CD4-positive, alpha-beta T cell treated with Interleukin-6 at 100 ng/mL for 8 hours (primary cell): ENCODE results near the gene BBIP1.

Experiments
- DNase-seq: peaks from one replicate; pipeline ENCODE4 v3.0.0-alpha.2; 2020; ENCODE audit warnings: mixed read lengths, low spot score

BBIP1 gene, protein sequence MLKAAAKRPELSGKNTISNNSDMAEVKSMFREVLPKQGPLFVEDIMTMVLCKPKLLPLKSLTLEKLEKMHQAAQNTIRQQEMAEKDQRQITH

DNA sequence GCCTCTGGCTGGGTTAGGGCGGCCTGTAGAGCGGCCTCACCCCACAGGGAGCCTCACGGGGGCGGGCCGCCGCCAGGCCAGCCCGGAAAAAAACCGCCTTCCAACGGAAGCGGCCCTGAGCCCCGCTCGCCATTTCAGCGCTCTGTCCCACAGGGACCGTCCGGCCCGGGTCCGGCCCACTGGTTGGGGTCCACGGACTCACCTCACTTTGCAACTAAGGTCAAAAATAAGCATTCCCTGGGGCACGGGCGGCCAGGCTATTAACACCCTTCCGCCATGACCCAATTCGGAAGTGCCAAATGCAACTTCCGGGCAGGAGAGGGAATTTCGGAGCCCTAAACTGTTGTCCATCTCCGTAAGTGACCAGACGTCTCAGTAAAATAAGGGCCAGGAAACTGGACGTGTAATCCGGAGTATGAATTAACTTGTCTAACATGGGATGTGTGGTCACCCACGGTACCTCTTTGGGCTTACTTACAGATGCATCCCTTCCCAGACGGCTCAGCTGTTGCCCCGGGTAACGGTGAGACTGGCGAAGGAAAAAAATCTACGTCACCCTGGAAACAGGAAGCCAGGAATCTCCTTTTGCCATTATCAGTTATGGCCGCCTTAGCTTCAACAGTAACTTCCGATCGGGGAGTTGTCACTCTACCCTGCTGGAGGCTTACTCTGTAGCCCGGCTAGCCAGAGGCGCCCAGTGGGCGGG is at the start of gene BBIP1:
Gene BBIP1, minus strand, starts transcription at position 538 of the 706 bp plus-strand sequence. CDS start 1,023 bp downstream, outside the sequence.
- no peak for DNase-seq

DNA sequence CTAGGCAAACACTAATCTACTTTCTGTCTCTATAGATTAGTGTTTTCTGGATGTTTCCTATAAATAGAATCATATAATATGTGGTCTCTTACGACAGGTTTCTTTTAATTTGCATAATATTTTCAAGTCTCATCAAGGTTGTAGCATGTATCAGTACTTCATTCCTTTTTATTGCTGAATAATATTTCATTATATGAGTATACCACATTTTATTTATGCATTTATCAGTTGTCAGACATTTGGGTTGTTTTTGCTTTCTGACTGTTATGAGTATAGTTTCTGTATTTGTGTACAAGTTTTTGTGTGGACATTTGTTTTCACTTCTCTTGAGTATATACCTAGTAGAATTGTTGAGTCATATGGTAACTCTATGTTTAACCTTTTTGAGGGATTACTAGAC is 48.7 kb upstream of the BBIP1 start:
- no peak for DNase-seq

DNA sequence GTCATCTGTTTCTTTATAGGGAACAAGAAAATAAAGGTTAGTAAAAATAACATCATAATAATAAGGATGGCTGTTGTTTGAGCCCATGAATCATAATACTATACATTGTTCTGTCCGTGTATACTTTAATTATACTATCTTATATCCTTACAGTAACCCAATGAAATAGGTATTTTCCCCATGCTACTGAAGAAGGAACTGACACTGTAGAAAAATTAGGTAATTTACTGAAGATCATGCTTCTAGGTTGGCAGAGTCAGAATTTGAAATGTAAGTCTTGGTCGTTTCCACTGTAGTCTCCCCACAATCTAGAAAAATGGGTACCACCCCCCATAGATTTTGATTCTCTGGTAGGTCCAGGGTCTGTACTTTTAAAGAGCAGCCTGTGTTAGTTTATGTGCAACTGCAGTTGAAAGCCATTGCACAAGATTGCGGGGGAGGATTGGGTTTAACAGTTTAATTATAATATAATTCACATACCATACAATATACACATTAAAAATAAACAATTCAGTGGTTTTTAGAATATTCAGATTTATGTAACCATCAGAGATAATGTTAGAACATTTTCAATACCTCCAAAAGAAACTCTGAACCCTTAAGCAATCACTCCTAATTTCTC is 48.1 kb upstream of the BBIP1 start:
- no peak for DNase-seq

DNA sequence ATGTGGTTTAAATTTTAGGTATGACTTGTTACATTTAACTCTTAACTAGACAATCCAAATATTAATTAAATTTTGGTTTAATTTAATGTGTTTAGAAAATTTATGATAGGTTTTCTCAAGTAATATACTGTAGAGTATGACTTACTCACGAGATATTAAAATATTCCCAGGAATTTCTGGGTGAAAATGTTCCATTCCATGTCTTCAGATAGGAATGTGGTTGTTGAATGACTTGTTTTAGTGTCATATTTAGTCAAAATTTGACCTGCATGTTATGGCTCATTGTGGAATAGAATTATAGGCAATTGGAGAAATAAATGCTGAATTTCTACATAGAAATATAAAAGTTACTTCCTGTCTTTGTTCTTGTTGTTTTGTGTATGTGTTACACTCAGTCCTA is 47.2 kb upstream of the BBIP1 start:
- no peak for DNase-seq

DNA sequence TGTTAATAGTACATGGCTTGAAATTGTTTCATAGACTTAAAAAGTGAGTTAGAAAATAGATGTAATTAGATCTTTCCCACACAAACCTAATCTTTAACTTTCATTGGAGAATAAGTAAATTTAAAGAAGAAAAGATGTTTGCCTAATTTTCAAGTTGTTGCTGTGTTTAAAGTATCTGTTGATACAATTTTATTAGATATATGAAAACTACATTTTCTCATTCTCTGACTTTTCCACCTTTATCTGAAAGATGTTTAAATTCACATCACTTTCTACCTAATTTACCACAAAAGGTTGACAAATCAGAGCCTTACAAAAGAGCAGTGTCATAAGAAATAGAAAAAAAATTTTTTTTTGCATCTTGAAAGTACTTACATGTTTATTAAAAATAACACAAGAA is 46.2 kb upstream of the BBIP1 start:
- DNase-seq, result no peak

DNA sequence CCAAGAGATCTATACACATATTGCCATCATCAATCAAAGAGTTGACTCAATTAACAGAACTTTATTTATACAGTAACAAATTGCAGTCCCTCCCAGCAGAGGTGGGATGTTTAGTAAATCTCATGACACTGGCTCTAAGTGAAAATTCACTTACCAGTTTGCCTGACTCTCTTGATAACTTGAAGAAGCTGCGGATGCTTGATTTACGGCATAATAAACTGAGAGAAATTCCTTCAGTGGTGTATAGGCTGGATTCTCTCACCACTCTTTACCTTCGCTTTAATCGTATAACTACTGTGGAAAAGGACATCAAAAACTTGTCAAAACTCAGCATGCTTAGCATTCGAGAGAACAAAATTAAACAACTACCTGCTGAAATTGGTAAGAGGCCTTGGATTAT is 45.7 kb upstream of the BBIP1 start:
- no peak for DNase-seq

DNA sequence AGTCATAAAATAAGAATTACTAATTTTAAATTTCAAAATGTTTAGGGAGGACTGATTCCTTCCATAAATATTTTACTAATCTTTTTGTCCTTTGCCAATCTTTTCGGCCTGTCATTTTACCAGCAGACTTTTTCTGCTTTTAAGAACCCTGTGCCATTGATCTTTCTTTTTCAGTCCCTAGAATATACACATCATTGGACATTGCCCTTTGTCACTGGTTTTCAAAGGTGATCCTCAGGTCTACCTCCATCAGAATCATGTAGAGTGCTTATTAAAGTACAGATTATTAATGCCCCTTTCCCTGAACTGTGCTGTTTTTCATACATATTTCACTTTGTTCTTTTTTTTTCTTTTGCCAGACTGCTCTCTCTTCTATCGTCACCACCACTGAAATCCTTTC is 44.2 kb upstream of the BBIP1 start:
- DNase-seq, result no peak

DNA sequence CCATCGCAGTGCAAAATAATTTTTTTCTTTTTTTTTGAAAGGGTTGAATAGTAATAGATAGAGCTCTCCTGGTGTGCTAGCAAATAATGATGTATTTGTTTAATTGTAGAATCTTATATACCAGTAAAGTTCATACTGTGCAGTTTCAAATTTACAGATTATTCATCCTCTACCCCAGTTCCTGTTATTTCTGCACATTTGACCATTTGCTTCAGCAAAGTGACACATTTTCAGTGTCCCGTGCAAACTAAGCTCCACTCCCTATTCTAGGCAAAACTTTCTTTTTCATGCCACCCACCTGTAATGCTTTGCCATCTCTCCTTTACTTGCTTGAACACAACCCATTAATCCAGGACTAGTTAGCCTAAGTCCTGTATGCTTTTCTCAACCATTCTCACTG is 43.5 kb upstream of the BBIP1 start:
- no peak for DNase-seq

DNA sequence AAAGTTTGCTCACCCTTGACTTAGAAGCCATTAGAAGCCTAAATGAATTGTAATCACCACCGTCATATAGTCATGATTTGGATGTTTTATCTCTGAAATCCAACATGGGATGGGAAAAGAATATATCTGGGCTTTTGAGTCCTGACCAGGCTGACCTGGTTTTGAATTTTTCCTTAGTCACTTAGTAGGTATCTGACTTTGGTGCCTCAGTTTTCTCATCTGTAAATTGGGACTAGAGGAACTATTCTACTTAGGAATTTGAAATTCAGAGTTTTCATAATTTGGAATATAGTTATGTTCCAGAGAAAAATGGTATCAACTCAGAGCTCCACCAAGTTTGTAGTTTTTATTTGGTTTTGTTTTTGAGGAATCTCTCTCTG is 41.3 kb upstream of the BBIP1 start:
- no peak for DNase-seq

DNA sequence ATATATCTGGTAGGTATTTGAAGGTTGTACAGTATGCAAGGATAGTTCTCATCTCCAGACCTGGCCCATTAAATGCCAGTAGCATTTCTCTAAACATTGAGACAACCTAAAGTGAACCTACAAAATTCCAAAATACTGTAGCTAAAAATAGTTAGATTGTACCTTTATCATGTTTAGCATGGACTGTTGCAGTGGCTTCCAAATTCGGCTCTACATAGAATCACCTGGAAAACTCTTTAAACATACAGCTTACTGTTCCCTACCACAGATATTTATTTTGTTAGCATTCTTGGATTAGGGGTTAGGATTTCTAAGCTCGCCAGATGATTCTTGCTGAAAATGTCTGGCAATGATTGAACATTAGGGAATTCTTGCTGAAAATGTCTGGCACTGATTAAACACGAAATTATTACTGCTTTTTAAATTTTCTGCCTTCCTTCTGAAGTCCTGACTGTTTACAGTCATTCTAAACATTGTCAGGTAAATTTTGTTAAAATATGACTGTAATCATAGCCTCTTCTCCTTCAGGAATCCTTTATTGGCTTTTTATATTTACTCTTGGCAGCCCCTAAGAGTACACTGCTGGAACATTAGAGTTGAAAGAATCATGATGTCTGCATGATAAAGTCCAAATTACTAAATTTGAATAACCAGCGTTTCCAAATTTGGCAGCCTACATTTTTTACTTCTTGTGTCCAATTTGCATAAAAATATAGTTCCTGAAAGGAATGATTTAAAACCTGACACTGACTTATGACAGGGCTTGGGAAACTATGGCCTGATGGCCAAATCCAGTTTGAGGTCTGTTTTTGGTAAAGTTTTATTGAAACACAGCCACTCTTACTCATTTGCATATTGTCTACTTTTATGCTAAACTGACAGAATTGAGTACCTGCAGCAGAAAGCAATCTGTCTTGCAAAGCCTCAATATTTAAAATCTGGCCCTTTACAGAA is 40.7 kb upstream of the BBIP1 start:
- DNase-seq, result no peak

DNA sequence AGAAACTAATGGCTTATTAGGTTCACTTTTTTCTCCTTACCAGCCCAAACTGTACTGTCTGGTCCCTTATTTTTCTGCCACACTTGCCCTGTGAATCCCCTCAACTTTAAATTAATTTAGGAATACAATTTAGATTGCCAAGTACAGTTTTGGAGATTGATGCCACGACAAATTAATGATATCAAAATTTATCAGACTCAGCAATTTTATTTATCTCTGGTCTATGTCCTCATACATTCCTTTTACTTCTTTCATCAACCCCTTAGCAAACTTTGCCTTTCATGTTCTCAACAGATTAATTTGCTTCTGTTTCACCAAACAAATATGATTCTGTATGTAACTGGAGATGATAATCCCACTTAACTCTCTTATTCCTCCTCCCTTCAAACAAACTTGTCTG is 38.6 kb upstream of the BBIP1 start:
- no peak for DNase-seq

DNA sequence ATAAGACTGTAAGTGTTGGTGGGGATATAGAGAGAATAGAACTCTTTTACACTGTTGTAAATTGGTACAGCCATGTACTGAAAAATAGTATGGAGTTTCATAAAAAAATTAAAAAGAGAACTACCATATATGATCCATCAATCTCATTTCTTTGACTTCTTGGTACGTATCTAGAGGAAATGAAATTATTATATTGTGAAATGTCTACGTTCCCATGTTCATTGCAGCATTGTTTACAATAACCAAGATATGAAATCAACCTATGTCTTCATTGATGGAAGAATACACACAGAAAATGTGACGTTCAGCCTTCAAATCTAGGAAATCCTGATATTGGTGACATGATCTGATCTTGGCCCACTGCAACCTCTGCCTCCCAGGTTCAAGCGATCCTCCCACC is 32.4 kb upstream of the BBIP1 start:
- no peak for DNase-seq

DNA sequence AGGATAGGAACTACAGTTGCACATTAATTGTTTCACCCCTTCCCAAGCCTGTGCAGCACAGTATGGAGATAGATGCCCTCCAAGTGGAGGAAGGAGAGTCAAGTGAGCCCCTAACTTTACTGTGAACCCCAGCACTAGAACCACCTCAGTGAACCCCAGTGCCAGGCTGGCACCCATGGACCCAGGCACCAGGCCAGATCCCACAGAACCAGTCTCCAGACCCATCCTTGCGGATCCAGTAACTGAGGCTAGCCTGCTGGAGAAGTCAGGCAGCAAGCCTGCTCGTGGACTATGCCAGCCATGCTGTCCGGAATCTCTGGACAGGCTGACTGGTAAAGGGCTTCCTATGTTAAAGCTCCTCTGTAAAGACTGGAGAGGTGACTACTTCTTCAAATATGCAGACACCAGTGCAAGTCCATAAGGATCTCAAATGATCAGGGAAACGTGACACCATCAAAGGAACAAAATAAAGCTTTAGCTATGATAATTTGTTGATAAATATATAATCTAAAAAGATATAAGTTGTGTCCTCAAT is 28.1 kb upstream of the BBIP1 start:
- no peak for DNase-seq

DNA sequence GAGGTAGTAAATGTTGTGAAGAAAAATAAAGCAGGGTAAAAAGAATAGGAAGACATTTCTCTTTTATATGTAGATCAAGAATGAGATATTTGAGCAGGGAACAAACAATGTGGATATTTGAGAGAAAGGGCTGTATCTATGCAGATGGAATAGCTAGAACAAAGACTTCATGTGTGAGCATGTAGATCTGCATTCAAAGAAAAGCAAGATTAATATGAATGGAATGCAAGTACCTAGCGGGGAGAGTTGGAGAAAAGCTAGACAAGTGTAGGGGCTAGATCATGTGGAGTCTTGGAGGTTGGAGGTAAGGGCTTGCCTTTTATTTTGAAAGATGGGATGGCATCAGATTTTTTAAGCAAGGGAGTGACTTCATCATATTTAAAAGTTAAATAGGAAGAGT is 27.5 kb upstream of the BBIP1 start:
- no peak for DNase-seq

DNA sequence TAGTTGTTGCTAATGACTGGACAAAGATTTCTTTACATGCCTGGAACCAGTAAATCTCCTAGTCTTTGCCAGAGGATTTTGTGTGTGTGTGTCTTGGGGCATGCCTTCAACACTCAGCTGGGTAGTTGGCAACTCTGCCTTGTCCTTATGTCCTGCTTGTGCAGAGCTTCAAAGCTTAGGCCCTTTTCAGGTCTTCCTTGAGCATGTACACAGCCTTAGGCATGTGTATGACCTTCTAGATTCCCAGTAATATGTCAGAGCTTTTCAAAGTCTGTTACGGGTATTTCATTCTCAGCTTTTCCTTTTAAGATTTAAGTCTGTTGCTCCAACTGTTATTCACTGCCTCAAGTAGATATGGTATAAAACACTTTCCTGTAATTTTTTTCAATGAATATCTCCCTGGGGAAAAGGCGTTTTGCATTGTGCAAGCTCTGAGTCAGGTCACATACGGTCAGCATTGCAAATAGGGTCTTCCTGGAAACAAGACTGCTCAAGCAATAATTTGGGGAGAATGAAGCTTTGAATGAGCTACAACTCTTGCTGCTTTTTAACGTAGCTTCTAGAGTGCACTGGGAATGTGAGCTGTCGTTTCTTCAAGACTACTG is 25.9 kb upstream of the BBIP1 start:
- no peak for DNase-seq

DNA sequence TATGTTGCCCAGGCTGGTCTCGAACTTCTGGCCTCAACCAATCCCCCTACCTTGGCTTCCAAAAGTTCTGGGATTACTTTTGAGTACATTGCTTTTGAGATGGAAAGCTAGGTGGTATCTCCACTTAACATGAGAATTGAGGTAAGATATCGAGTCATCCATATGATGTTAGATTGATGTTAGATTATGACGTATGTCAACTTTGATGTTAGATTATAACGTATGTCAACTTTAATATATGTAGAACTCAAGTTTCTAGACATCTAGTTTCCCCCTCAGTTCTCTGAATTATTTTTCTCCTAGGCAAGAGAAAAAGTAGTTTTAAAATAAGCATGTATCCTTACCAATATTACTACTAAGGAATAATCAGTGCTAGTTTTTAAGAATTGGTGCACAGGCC is 20.4 kb upstream of the BBIP1 start:
- DNase-seq, result no peak

DNA sequence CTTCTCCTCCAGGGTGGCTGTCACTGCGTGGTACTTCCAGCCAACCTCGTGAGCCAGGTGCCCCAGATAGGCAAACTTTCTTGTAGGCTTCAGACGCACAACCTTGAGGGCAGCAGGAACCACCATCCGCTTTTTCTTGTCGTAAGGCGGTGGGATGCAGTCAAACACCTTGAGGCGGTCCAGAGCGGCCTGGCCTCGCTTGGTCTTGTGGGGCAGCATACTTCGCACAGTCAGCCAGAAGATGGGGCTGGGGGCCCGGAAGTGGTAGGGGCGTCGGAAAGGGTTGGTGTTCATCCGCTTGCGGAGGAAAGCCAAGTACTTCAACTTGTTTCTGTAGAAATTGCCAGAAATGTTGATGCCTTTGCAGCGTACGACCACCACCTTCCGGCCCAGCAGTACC is 17.8 kb upstream of the BBIP1 start:
- DNase-seq, result no peak

DNA sequence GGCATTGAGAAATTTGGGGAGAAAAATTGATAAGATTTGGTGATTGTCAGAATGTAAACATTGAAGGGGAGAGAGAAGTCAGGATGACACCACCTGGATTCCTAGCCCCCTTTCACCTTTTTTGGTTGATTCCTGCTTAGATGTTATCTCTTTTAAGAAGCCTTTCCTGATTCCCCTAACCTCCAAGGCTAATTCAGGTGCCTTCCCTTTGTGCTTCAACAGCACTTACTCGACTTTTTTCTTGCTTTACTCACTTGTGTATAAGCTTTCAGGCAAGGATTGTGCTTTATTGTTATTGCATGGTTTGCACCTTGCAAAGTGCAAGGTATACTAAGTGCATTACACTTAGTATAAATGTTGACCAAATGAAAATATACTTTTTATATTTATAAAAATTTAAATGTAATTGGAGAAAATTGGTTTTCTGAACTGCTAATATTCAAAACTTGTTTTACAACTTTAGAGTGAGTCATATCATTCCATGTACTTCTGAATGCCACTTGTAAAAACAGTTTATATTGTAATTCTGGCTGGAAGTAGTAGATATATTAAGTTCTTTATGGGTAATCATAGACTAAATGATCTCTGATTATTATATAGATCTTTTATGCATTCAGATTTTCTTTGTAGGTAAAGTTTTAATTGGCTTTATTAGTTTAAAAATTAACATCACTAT is 13.7 kb upstream of the BBIP1 start:
- DNase-seq, result no peak

DNA sequence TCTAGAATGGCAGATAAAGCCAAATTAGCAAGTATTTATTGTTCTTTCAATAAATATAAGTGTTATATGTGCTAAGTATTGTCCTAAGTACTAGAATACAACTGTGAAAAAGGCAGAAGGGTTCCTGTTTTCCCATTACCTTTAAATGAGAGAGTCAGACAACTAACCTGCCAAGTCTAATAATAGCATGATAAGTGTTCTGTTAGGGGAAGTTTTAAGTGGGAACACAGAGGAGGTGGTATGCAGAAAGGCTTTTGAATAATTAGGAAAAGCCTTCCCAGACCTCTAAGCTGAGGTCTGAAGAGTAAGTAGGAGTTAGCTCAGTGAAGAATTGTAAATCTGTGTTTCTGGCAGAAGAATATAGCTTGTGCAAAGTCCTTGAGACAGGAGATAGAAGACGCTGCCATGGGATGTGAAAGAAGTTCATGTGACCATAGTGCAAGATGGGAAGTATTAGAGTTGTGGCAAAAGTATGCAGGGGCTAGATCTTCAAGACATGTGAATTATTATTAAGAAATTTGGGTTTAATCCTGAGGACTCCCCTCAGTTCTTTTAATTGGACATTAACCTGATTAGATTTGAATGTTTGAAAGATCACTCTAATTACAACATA is 12.9 kb upstream of the BBIP1 start:
- no peak for DNase-seq

DNA sequence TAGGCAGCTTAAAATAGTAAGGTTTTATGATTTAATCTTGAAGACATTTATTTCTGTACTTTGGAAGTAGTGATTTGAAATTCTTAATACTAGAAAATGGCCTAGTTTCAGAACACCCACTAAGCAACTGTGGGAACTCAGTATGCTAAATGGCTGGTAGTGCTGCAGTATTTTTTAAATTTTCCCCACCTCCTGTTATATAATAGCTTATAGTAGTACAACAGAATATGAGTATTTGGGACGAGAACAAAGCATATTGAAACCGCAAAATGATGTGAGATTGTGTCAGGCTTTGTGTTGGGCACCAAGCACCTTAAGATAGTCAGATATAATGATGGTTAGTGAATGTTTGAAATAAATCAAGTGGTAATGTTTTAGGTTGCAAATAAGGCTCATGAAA is 8.5 kb upstream of the BBIP1 start:
- DNase-seq, result no peak

DNA sequence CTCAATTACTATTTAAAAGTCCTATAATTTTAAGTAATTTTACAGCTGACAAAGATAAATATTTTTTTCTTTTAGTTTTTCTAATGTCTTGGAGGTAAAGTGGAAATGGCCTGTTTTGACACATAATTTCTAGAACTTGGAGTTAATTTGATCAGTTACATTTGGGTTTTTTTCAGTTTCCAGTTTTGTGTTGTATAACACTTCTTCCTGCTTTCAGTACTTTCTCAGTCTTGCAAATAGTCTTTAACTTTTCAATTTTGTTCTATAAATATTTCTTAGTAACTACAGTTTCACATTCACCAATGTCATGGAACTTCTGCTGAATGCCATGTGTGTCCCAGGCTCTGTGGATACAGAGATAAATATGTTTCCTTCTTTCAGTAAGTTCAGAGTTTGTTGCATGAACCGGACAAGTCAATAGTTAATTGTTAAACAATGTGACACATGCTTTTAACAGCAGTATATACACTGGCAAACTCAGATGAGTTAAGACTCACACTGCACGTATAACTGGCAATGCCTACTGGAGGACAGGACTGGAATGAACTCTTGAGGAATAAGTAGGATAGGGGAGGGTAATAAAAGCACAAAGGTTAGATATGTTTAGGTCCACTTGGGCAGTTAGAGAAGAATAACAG is 5.0 kb upstream of the BBIP1 start:
- no peak for DNase-seq
